ENCODE data around the gene UFD1.

UFD1 gene

GRCh38 chr22:19471572-19471971 is 7.4 kb downstream of the UFD1 start:
- no peak for DNase-seq (ENCODE audit: low read depth in 2 of 2)

- no peak for DNase-seq (ENCODE audit: low read depth in 2 of 2)
Measured at GRCh38 chr22:19470010-19470409, 9.0 kb downstream of the UFD1 start.

GRCh38 chr22:19469421-19469820 is 9.6 kb downstream of the UFD1 start:
- no peak for DNase-seq (ENCODE audit: low read depth in 2 of 2)

GRCh38 chr22:19467912-19468311 is 11.1 kb downstream of the UFD1 start:
- no peak for DNase-seq (ENCODE audit: low read depth in 2 of 2)

GRCh38 chr22:19466848-19467752 is 11.9 kb downstream of the UFD1 start:
- DNase-seq (ENCODE audit: low read depth in 2 of 2): no peak

GRCh38 chr22:19466126-19466716 is 12.8 kb downstream of the UFD1 start:
- DNase-seq (ENCODE audit: low read depth in 2 of 2): no peak

- DNase-seq (ENCODE audit: low read depth in 2 of 2): no peak
Measured at GRCh38 chr22:19464975-19465374, 14.0 kb downstream of the UFD1 start.

- DNase-seq (ENCODE audit: low read depth in 2 of 2): no peak
Measured at GRCh38 chr22:19464546-19464945, 14.4 kb downstream of the UFD1 start.

- DNase-seq (ENCODE audit: low read depth in 2 of 2): no peak
Measured at GRCh38 chr22:19463491-19464469, 15.2 kb downstream of the UFD1 start.

GRCh38 chr22:19463008-19463407 is 16.0 kb downstream of the UFD1 start:
- DNase-seq (ENCODE audit: low read depth in 2 of 2): no peak

- DNase-seq (ENCODE audit: low read depth in 2 of 2): no peak
Measured at GRCh38 chr22:19461506-19461905, 17.5 kb downstream of the UFD1 start.

- no peak for DNase-seq (ENCODE audit: low read depth in 2 of 2)
Measured at GRCh38 chr22:19460036-19460435, 19.0 kb downstream of the UFD1 start.

GRCh38 chr22:19457828-19458428 is 21.1 kb downstream of the UFD1 start:
- no peak for DNase-seq (ENCODE audit: low read depth in 2 of 2)

- no peak for DNase-seq (ENCODE audit: low read depth in 2 of 2)
Measured at GRCh38 chr22:19456541-19456940, 22.5 kb downstream of the UFD1 start.

GRCh38 chr22:19455585-19456370 is 23.2 kb downstream of the UFD1 start:
- no peak for DNase-seq (ENCODE audit: low read depth in 2 of 2)

GRCh38 chr22:19455033-19455432 is 24.0 kb downstream of the UFD1 start:
- no peak for DNase-seq (ENCODE audit: low read depth in 2 of 2)

GRCh38 chr22:19454156-19454555 is 24.8 kb downstream of the UFD1 start:
- DNase-seq (ENCODE audit: low read depth in 2 of 2): no peak

GRCh38 chr22:19453718-19454117 is 25.3 kb downstream of the UFD1 start:
- DNase-seq (ENCODE audit: low read depth in 2 of 2): no peak

- DNase-seq (ENCODE audit: low read depth in 2 of 2): no peak
Measured at GRCh38 chr22:19451570-19451969, 27.4 kb downstream of the UFD1 start.

GRCh38 chr22:19450363-19451175 is 28.4 kb downstream of the UFD1 start:
- no peak for DNase-seq (ENCODE audit: low read depth in 2 of 2)

Measured in stimulated activated CD4-positive, alpha-beta T cell treated with anti-CD3 and anti-CD28 coated beads, Interleukin-15, amount 100 ng/mL, for 48 hours (primary cell).